NCI-H510A treated with DMSO at 0.1 percent for 48 hours (cell line): ENCODE results near the gene ACBD4.
A peak's percentile ranks its signal among the peaks of the same experiment; 100 is the strongest.

Source experiments
- DNase-seq: peaks from one replicate; lab custom pipeline; 2025; lab: John Stamatoyannopoulos, UW

ACBD4 gene

GRCh38 chr17:45135192-45135977 lies at the start of gene ACBD4:
Gene ACBD4 (plus strand): TSS chr17:45135687. CDS start chr17:45136145, 458 bp downstream.
- peak; percentile 91 for DNase-seq

- DNase-seq = no peak
Observed at GRCh38 chr17:45086391-45086790, 49.1 kb upstream of the ACBD4 start.

- no peak for DNase-seq
Observed at GRCh38 chr17:45086865-45087503, 48.5 kb upstream of the ACBD4 start.

GRCh38 chr17:45087504-45087975 lies 47.9 kb upstream of the ACBD4 start:
- DNase-seq = no peak

GRCh38 chr17:45087978-45088377 lies 47.5 kb upstream of the ACBD4 start:
- no peak for DNase-seq

GRCh38 chr17:45088741-45089140 lies 46.7 kb upstream of the ACBD4 start:
- no peak for DNase-seq

GRCh38 chr17:45090711-45091110 lies 44.8 kb upstream of the ACBD4 start:
- no peak for DNase-seq

- DNase-seq = no peak
Observed at GRCh38 chr17:45091778-45092425, 43.6 kb upstream of the ACBD4 start.

- no peak for DNase-seq
Observed at GRCh38 chr17:45092911-45093430, 42.5 kb upstream of the ACBD4 start.

GRCh38 chr17:45093444-45094110 lies 41.9 kb upstream of the ACBD4 start:
- no peak for DNase-seq

- peak; percentile 8 for DNase-seq
Observed at GRCh38 chr17:45096141-45096540, 39.3 kb upstream of the ACBD4 start.

GRCh38 chr17:45096926-45097325 lies 38.6 kb upstream of the ACBD4 start:
- no peak for DNase-seq

GRCh38 chr17:45098081-45098868 lies 37.2 kb upstream of the ACBD4 start:
- no peak for DNase-seq

- DNase-seq = peak; percentile 88
Observed at GRCh38 chr17:45098869-45099616, 36.4 kb upstream of the ACBD4 start.

- DNase-seq = no peak
Observed at GRCh38 chr17:45101546-45101882, 34.0 kb upstream of the ACBD4 start.

GRCh38 chr17:45101883-45102811 lies 33.3 kb upstream of the ACBD4 start:
- no peak for DNase-seq

GRCh38 chr17:45102856-45103255 lies 32.6 kb upstream of the ACBD4 start:
- DNase-seq = no peak

GRCh38 chr17:45103269-45103795 lies 32.2 kb upstream of the ACBD4 start:
- DNase-seq = no peak

- no peak for DNase-seq
Observed at GRCh38 chr17:45104029-45104428, 31.5 kb upstream of the ACBD4 start.
